Kidney epithelial cell (primary cell): Measurements from ENCODE around the gene POU4F3. TPM values are rescaled to one million over a fixed set of nuclear protein-coding genes. Genes with fewer than 3 reads are reported as not detected.

Source experiments
- DNase-seq: peaks from one replicate; pipeline ENCODE4 v3.0.0-alpha.2; 2010; ENCODE audit warnings: low read depth
- H3K27me3 ChIP-seq: 2 replicates; pipeline ENCODE4 v1.6.0; 2011; ENCODE audit warnings: low read length; ENCODE audit not compliant: control insufficient read depth, insufficient read depth
- H3K36me3 ChIP-seq: 2 replicates; pipeline ENCODE4 v1.5.1; 2011; ENCODE audit warnings: low read length; ENCODE audit not compliant: control insufficient read depth, insufficient read depth
- H3K4me3 ChIP-seq: 2 replicates; pipeline ENCODE4 v1.5.1; 2011; ENCODE audit warnings: low read depth, mild to moderate bottlenecking, control low read depth, low read length
- total RNA-seq: library from RNA; depleted of rRNA; stranded (reverse); fragments of >200 nt; gene quantifications from 2 replicates; pipeline ENCODE4 v1.2.3, GENCODE V29; 2015
- TF ChIP-seq, protein P1 (sequence below): IDR thresholded peaks from 2 replicates; pipeline ENCODE4 v1.5.1; 2011; ENCODE audit warnings: mild to moderate bottlenecking, moderate library complexity, low read length, control low read depth, inconsistent platforms; ENCODE audit not compliant: insufficient read depth, poor library complexity, severe bottlenecking

Gene POU4F3
- total RNA-seq, 1 donor from 2014 or later = not detected

DNA sequence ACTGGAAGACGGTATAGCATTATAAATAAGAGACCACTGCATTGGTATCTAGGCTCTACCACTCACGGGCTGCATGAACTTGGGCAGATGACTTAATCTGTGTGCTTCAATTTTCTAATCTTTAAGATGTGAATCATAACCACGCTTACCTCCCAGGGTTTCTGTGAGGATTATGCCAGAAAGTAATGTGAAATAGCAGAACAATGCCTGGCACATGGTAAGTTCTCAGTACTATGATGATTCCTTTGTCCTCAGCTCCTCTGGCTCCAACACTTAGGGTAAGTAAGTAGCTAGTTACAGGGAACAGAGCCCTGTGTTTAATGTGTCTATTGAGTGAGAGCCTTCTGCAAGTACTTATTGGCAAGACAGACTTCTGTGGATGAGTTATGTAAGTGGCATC lies 31.1 kb downstream of the POU4F3 start:
- no peak overlapping the region for H3K4me3 ChIP-seq
- no peaks in the 10 kb centered on the region for H3K36me3 ChIP-seq
- DNase-seq = peak; percentile 5
- TF ChIP-seq, protein P1, sequence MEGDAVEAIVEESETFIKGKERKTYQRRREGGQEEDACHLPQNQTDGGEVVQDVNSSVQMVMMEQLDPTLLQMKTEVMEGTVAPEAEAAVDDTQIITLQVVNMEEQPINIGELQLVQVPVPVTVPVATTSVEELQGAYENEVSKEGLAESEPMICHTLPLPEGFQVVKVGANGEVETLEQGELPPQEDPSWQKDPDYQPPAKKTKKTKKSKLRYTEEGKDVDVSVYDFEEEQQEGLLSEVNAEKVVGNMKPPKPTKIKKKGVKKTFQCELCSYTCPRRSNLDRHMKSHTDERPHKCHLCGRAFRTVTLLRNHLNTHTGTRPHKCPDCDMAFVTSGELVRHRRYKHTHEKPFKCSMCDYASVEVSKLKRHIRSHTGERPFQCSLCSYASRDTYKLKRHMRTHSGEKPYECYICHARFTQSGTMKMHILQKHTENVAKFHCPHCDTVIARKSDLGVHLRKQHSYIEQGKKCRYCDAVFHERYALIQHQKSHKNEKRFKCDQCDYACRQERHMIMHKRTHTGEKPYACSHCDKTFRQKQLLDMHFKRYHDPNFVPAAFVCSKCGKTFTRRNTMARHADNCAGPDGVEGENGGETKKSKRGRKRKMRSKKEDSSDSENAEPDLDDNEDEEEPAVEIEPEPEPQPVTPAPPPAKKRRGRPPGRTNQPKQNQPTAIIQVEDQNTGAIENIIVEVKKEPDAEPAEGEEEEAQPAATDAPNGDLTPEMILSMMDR = no peak
- no peaks in the 10 kb centered on the region for H3K27me3 ChIP-seq

GRCh38 chr5:146376821-146377220 lies 38.2 kb downstream of the POU4F3 start:
- no peak for DNase-seq
- Histone ChIP-seq H3K4me3 (no peak overlapping the region), H3K27me3 (peaks cover 12% of the 10 kb centered on the region), H3K36me3 (no peaks in the 10 kb centered on the region)
- TF ChIP-seq, protein P1 = no peak

DNA sequence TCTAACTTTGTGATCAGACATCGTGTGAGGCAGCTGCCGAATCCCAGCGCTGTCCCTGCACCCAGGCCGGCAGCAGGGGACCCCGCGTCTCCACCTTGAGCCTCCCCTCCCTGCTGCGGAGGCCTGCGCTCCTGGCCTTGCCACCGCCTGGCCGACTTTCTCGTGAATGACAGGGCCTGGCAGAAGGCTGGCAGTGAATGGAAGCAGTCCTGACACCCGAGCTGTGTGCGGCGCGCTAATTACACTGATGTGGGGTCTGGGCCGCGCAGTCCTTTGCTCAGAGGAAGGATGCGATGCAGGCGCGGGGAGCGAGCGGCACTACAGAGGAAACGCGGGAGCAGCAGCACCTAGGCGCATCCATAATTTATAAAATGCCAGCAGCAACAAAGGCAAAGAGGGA lies 40.3 kb downstream of the POU4F3 start:
- TF ChIP-seq, protein P1 = no peak

DNA sequence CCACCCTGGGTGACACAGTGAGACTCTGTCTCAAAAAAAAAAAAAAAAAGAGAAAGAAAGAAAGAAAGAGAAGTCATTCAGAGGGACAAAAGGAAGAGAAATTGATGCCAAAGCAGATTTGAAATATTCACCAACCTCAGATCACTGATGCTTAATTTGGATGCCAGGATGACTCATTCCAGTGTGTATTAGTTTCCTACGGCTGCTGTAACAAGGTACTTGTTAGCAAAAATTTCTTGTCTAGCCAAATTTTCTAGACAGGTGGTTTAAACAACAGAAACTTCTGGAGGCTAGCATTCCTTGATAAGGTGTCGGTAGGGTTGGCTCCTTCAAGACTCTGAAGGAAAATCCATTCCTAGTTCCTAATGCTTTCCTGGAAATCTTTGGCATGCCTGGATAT lies 42.1 kb downstream of the POU4F3 start:
- TF ChIP-seq, protein P1 = no peak
- H3K4me3 ChIP-seq = no peak overlapping the region
- peaks cover 10% of the 10 kb centered on the region for H3K27me3 ChIP-seq
- no peak for DNase-seq
- no peaks in the 10 kb centered on the region for H3K36me3 ChIP-seq

More for the DNA sequence above, 40.3 kb downstream of the POU4F3 start:
- Histone ChIP-seq H3K27me3 (peaks cover 12% of the 10 kb centered on the region), H3K36me3 (no peaks in the 10 kb centered on the region), H3K4me3 (no peak overlapping the region)
- DNase-seq = no peak

DNA sequence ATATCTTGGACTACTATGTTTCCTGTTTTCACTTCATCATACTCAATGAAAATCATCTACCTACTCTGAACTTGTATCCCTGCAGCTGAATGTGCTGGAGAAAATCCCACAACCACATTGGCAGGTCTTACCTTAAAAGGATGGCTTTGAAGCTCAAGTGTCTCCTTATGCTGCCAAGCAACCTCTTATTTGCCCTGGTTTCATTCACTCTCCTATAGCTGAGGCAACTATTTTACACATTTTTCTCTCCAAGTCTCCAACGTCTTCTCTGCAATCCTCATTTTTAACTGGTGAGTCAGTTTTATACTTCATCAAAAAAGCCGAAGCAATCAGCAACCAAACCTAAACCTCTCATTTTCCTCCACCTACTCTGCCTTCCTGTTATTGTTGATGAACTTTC lies 49.7 kb downstream of the POU4F3 start:
- TF ChIP-seq, protein P1 = no peak
- no peak for DNase-seq
- Histone ChIP-seq H3K27me3 (peaks cover 9% of the 10 kb centered on the region), H3K4me3 (no peak overlapping the region), H3K36me3 (no peaks in the 10 kb centered on the region)

DNA sequence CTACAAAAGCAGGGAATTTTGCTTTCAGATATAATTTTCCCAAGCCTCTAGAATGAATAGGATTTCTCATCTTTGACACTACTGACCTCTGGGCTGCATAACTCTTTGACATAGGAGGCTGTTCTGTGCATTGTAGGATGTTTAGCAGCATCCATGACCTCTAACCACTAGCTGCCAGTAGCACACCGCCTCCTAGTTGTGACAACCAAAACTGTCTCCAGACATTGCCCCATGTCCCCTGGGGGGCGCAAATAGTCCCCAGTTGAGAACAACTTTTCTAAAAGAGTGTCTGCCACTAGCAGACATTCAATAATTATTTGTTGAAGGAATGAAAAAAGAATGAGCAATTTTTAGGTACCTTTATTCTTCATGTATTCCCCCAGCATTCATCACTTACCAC lies 51.8 kb downstream of the POU4F3 start:
- Histone ChIP-seq H3K27me3 (peaks cover 13% of the 10 kb centered on the region), H3K36me3 (no peaks in the 10 kb centered on the region), H3K4me3 (no peak overlapping the region)
- DNase-seq = no peak
- TF ChIP-seq, protein P1 = peak; percentile 22
